SH-SY5Y (cell line): ENCODE results near the gene CENPB.

ENCODE experiments used
- GATA2 ChIP-seq: IDR thresholded peaks from 2 replicates; pipeline ENCODE4 v1.6.1; 2011; ENCODE audit warnings: mild to moderate bottlenecking, low read depth, low read length
- GATA3 ChIP-seq: IDR thresholded peaks from 2 replicates; pipeline ENCODE4 v1.6.1; 2011; ENCODE audit warnings: low read depth, mild to moderate bottlenecking, low read length, moderate library complexity

The CENPB gene

GRCh38 chr20:3755269-3755668, 31.3 kb downstream of the CENPB start:
- no peak for TF ChIP-seq GATA2
- TF ChIP-seq GATA3, result no peak

- TF ChIP-seq GATA2 (no peak), GATA3 (no peak)
Measured at GRCh38 chr20:3754276-3754630, 32.3 kb downstream of the CENPB start.

- no peak for TF ChIP-seq GATA3
- no peak for TF ChIP-seq GATA2
Measured at GRCh38 chr20:3753501-3754275, 32.9 kb downstream of the CENPB start.

GRCh38 chr20:3753098-3753497, 33.4 kb downstream of the CENPB start:
- TF ChIP-seq GATA3 (no peak), GATA2 (no peak)

- TF ChIP-seq GATA2 (no peak), GATA3 (no peak)
Measured at GRCh38 chr20:3752386-3752759, 34.2 kb downstream of the CENPB start.

GRCh38 chr20:3751675-3752385, 34.7 kb downstream of the CENPB start:
- TF ChIP-seq GATA2 (no peak), GATA3 (no peak)

GRCh38 chr20:3751305-3751674, 35.2 kb downstream of the CENPB start:
- TF ChIP-seq GATA2, result no peak
- TF ChIP-seq GATA3, result no peak

- TF ChIP-seq GATA3 (no peak), GATA2 (no peak)
Measured at GRCh38 chr20:3749689-3750531, 36.6 kb downstream of the CENPB start.

GRCh38 chr20:3749087-3749688, 37.4 kb downstream of the CENPB start:
- TF ChIP-seq GATA3 (no peak), GATA2 (no peak)

GRCh38 chr20:3748073-3748472, 38.5 kb downstream of the CENPB start:
- TF ChIP-seq GATA2, result no peak
- no peak for TF ChIP-seq GATA3

GRCh38 chr20:3747471-3747870, 39.1 kb downstream of the CENPB start:
- TF ChIP-seq GATA2, result no peak
- TF ChIP-seq GATA3, result no peak

GRCh38 chr20:3745686-3746173, 40.8 kb downstream of the CENPB start:
- TF ChIP-seq GATA2 (no peak), GATA3 (no peak)

- no peak for TF ChIP-seq GATA3
- no peak for TF ChIP-seq GATA2
Measured at GRCh38 chr20:3744806-3745685, 41.5 kb downstream of the CENPB start.

- TF ChIP-seq GATA2, result no peak
- no peak for TF ChIP-seq GATA3
Measured at GRCh38 chr20:3744037-3744436, 42.5 kb downstream of the CENPB start.
